HFFc6 (cell line): ENCODE measurements around the gene CMC2. TPM values are rescaled to one million over a fixed set of nuclear protein-coding genes. Genes with fewer than 3 reads are reported as not detected.

Source experiments
- DNase-seq: peaks from one replicate; pipeline ENCODE4 v3.0.0-alpha.2; 2018
- H3K27ac Mint-ChIP-seq: 2 replicates; pipeline ENCODE4 v1.8.0; 2020; ENCODE audit warnings: mild to moderate bottlenecking, mixed read lengths
- H3K27me3 Mint-ChIP-seq: 2 replicates; pipeline ENCODE4 v1.8.0; 2021; ENCODE audit warnings: mild to moderate bottlenecking, moderate library complexity, mixed read lengths; ENCODE audit not compliant: insufficient read depth
- H3K36me3 Mint-ChIP-seq: 2 replicates; pipeline ENCODE4 v1.8.0; 2021; ENCODE audit warnings: low read depth, mixed read lengths
- H3K4me1 Mint-ChIP-seq: 2 replicates; pipeline ENCODE4 v1.8.0; 2020; ENCODE audit warnings: low read depth, mixed read lengths
- H3K4me3 Mint-ChIP-seq: 2 replicates; pipeline ENCODE4 v1.8.0; 2020; ENCODE audit warnings: mild to moderate bottlenecking, moderate library complexity, mixed read lengths
- H3K9me3 Mint-ChIP-seq: 2 replicates; pipeline ENCODE4 v1.8.0; 2020; ENCODE audit warnings: mild to moderate bottlenecking, mixed read lengths
- total RNA-seq, 6 experiments: library from RNA; stranded (reverse); fragmentation: NEBNext Ultra II Directional; extraction: Animal tissue kit (Norgen Biotek cat#: 25700); gene quantifications; 2 replicates in 1 of 6; 3 replicates in 5 of 6; pipeline ENCODE4 v1.2.3, GENCODE V29; 2021
- TF ChIP-seq, protein P1 (sequence below): fragments of 200-600 bp; sonication (generic); IDR thresholded peaks from 2 replicates; pipeline ENCODE4 v1.5.0; 2021; ENCODE audit warnings: antibody characterized with exemption, mild to moderate bottlenecking

The CMC2 gene
- total RNA-seq, 6 experiments from 2014 or later, result 64.7 to 82.7 (median 74.8) TPM

DNA sequence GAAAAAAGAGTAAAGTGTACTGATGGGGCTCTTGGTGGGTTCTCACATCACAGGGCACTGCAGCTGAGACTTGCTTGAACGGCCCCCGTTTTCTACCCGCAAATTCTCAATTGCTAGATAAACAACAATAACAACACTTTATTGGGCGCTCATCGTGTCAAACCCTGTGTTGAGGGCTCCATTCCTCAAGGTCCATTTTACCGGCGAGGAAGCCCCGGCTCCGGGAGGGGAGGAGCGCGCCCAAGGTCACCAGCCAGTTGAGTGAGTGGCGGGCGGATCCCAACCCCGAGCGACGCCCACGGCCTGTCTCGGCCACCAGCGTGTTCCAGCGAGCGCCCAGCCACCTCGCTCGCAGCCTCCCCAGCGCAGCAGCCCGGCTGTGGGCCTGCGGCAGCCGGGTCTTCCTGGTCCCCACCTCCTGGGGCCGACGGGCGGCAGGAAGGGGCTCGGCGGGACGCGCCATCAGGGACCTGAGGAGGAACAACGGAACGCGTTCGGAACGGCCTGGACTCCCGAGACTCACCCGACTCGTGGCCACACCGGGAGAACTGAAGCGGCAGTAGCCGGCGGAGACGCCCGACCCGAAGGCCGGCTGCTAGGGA is 373 bp downstream of the CMC2 start:
- DNase-seq, result peak; percentile 53
- H3K4me3 Mint-ChIP-seq, result peak overlapping the region; percentile 93
- H3K27me3 Mint-ChIP-seq, result peaks cover 3% of the 10 kb centered on the region
- H3K27ac Mint-ChIP-seq, result peak overlapping the region; percentile 100
- TF ChIP-seq, protein P1, sequence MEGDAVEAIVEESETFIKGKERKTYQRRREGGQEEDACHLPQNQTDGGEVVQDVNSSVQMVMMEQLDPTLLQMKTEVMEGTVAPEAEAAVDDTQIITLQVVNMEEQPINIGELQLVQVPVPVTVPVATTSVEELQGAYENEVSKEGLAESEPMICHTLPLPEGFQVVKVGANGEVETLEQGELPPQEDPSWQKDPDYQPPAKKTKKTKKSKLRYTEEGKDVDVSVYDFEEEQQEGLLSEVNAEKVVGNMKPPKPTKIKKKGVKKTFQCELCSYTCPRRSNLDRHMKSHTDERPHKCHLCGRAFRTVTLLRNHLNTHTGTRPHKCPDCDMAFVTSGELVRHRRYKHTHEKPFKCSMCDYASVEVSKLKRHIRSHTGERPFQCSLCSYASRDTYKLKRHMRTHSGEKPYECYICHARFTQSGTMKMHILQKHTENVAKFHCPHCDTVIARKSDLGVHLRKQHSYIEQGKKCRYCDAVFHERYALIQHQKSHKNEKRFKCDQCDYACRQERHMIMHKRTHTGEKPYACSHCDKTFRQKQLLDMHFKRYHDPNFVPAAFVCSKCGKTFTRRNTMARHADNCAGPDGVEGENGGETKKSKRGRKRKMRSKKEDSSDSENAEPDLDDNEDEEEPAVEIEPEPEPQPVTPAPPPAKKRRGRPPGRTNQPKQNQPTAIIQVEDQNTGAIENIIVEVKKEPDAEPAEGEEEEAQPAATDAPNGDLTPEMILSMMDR, result no peak
- H3K4me1 Mint-ChIP-seq, result peaks cover 61% of the 10 kb centered on the region
- H3K36me3 Mint-ChIP-seq, result peaks cover 18% of the 10 kb centered on the region; the same call in 1 of the 2 replicates
- no peaks in the 10 kb centered on the region for H3K9me3 Mint-ChIP-seq

DNA sequence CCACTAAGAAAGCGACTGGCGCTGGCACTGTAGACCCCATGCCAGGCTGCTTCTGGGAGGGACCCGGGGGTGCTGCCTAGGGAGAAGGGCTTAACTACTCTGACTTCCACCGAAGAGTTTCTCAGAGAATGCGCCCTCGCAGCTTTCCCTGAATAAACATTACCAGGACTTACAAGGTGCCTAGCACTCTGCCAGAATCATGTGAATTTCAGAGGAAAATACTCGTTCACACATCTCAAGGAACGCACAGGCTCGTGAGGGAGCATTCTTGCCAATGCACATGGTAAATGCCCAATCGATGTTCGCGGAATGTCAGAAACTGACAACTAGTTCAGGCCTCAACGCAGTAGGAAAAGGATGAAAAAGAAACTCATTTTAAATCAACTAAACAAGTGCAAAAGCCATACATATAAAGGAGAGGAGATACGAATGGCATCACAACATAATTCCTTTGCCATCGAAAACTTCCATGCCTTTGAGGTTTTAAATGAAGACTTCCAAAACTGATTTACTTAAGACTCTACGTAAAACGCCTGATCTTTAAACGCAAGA is 999 bp downstream of the CMC2 start:
- no peak for DNase-seq
- peaks cover 3% of the 10 kb centered on the region for H3K27me3 Mint-ChIP-seq
- peak overlapping the region; percentile 100 for H3K27ac Mint-ChIP-seq
- TF ChIP-seq, protein P1, result no peak
- H3K4me3 Mint-ChIP-seq, result peak overlapping the region; percentile 93
- peaks cover 15% of the 10 kb centered on the region for H3K36me3 Mint-ChIP-seq
- H3K9me3 Mint-ChIP-seq, result no peaks in the 10 kb centered on the region
- peaks cover 56% of the 10 kb centered on the region for H3K4me1 Mint-ChIP-seq

DNA sequence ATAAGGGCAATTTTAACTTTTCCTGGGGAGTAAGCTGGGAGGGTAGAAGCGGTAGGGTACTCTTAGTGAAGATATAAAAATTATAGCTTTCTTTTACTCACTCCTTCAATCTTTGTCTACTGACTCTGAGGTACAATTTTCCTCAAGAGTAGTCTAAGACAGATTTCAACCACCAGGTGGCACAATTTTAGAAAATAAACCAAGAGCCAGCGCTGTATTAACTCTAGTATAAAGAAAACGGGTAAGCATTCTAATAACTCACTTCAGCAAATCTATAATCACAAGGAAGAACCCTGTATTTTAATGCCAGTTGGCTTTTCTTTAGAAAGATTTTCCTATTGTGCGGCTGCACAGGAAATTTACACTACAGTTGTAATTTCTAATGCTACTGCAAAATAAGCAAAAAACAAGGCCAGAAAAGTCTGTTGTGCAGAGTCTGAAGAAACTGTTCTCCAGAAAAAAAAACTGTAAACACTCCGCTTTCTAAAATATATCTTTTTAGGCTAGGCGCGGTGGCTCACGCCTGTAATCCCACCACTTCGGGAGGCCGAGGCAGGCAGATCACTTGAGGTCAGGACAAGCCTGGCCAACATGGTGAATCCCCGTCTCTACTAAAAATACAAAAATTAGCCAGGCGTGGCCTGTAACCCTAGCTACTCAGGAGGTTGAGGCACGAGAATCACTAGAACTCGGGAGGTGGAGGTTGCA is 1.9 kb downstream of the CMC2 start:
- peaks cover 54% of the 10 kb centered on the region for H3K4me1 Mint-ChIP-seq
- peak; percentile 68 for DNase-seq

DNA sequence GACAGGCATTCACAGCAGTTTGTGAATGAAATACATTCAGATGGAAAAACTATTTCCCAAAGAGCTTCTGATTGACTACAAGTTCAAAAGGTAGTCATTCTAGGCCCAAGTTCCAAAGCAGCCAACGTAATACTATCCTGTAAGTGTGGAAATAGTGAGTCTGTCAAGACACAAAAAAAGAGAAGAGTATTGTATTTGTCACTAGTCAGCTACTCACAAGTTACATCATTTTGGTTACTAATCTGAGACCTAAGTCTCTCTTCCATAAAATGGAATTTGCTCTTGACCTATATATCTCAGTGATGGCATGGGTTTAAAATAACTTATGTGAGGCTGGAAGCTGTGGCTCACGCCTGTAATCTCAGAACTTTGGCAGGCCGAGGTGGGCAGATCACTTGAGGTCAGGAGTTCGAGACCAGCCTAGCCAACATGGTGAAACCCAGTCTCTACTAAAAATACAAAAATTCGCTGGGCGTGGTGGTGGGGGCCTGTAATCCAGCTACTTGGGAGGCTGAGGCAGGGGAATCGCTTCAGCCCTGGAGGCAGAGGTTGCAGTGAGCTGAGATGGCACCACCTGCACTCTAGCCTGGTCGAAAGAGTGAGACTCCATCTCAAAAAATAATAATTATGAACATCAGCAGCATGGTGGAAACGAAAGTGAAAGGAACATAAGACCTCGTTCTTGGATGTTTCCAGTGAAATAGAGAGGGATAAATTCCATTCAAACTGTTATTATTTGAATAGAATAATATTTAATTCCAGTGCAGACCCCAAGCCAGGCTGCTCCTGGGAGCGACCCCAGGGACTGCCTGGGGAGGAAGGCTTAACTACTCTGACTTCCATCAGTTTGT is 2.9 kb downstream of the CMC2 start:
- H3K36me3 Mint-ChIP-seq, result peaks cover 27% of the 10 kb centered on the region
- TF ChIP-seq, protein P1, result no peak
- peaks cover 54% of the 10 kb centered on the region for H3K4me1 Mint-ChIP-seq
- peaks cover 3% of the 10 kb centered on the region for H3K27me3 Mint-ChIP-seq
- H3K9me3 Mint-ChIP-seq, result no peaks in the 10 kb centered on the region
- H3K4me3 Mint-ChIP-seq, result peak overlapping the region; percentile 93
- peak overlapping the region; percentile 86 for H3K27ac Mint-ChIP-seq
- no peak for DNase-seq

More for the DNA sequence above, 1.9 kb downstream of the CMC2 start:
- Mint-ChIP-seq H3K4me3 (peak overlapping the region; percentile 93), H3K27ac (peak overlapping the region; percentile 86), H3K27me3 (peaks cover 3% of the 10 kb centered on the region), H3K36me3 (peaks cover 18% of the 10 kb centered on the region), H3K9me3 (no peaks in the 10 kb centered on the region)
- TF ChIP-seq, protein P1, result peak; percentile 92

DNA sequence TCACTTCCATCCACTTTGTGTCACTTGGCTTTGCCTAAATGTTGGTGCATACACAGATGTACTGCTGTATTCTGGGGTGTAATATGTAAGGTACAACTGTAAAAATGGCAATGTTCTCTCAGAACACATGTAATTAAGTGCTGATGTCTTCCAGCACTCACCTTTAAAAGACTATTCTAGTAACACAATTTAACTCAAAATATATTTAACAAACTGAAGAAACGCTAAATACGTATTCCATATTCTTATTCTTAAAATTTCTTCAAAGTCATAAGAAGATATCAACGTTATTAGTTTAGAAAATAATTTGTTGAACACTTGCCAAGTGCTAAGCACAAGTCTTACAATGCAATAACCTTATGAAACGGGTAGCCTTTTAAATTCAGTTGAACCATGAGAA is 3.6 kb downstream of the CMC2 start:
- Mint-ChIP-seq H3K27me3 (peaks cover 3% of the 10 kb centered on the region), H3K4me3 (peak overlapping the region; percentile 12), H3K27ac (peak overlapping the region; percentile 86), H3K36me3 (peaks cover 27% of the 10 kb centered on the region), H3K9me3 (no peaks in the 10 kb centered on the region), H3K4me1 (peaks cover 53% of the 10 kb centered on the region)
- TF ChIP-seq, protein P1, result no peak
- no peak for DNase-seq
